Ovary (tissue), 3 donors: Measurements from ENCODE around the gene ABHD17A.

Experiments
- POLR2A ChIP-seq: fragments of 450-650 bp; IDR thresholded peaks from one replicate; pipeline ENCODE4 v1.6.1; 2017; ENCODE audit warnings: antibody characterized with exemption, mild to moderate bottlenecking, moderate library complexity
- TF ChIP-seq, protein P1 (sequence below), 3 donors: fragments of 450-650 bp in 2 of 3; fragments of 200-600 bp in 1 of 3; IDR thresholded peaks; one replicate each; pipeline versions ENCODE4 v1.5.1 to v1.8.0; 2016 to 2022; ENCODE audit warnings: antibody characterized with exemption in 3 of 3, mild to moderate bottlenecking in 1 of 3
- donor health status: DM: no; HTN: no; CAD: no.

DNA sequence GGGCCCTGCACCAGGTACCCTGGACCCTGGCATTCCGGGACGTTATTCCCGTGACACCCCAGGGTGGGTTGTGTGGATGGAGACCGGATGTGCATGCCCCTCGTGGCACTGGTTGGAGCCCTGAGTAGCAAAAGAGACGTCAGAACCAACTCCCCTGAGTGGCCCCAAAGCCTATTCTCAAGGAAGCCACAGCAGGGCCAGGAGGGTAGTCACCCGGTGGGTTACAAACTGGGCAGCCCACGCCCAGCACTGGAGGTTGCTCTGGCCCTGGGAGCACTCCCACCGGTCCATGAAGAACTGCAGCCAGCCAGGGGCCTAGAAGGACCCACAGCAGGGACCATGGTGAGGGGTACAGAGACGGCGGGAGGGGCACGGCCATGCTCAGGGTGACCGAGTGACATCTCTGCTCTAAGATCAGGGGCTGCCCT lies 29.5 kb downstream of the ABHD17A start:
- TF ChIP-seq POLR2A = no peak
- TF ChIP-seq, protein P1, sequence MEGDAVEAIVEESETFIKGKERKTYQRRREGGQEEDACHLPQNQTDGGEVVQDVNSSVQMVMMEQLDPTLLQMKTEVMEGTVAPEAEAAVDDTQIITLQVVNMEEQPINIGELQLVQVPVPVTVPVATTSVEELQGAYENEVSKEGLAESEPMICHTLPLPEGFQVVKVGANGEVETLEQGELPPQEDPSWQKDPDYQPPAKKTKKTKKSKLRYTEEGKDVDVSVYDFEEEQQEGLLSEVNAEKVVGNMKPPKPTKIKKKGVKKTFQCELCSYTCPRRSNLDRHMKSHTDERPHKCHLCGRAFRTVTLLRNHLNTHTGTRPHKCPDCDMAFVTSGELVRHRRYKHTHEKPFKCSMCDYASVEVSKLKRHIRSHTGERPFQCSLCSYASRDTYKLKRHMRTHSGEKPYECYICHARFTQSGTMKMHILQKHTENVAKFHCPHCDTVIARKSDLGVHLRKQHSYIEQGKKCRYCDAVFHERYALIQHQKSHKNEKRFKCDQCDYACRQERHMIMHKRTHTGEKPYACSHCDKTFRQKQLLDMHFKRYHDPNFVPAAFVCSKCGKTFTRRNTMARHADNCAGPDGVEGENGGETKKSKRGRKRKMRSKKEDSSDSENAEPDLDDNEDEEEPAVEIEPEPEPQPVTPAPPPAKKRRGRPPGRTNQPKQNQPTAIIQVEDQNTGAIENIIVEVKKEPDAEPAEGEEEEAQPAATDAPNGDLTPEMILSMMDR (IDR thresholded peaks at IDR 0.05) = no peak
